HepG2 (cell line): Measurements from ENCODE around the gene SPI1. TPM values are rescaled to one million over a fixed set of nuclear protein-coding genes. Genes with fewer than 3 reads are reported as not detected.

Experiments
- CCAR2 ChIP-seq: fragments of 200-400 bp; formaldehyde crosslinking; optimal IDR thresholded peaks from 2 replicates; pipeline ENCODE3; 2018; ENCODE audit warnings: low read depth, mild to moderate bottlenecking, low read length, moderate library complexity
- DNMT3B ChIP-seq: conservative IDR thresholded peaks from 2 replicates; pipeline ENCODE4 v1.6.1; 2016; ENCODE audit warnings: missing biosample characterization, control low read depth
- ELF1 ChIP-seq: sonication (generic); formaldehyde crosslinking; IDR thresholded peaks from 2 replicates; pipeline ENCODE4 v1.4.0; 2020; ENCODE audit warnings: missing genetic modification reagents
- FOXC1 ChIP-seq: sonication (generic); formaldehyde crosslinking; IDR thresholded peaks from 2 replicates; pipeline ENCODE4 v1.8.0; 2022; ENCODE audit warnings: mild to moderate bottlenecking, missing genetic modification reagents, borderline replicate concordance
- HNRNPK ChIP-seq: fragments of 200-400 bp; formaldehyde crosslinking; IDR thresholded peaks from 2 replicates; pipeline ENCODE4 v1.6.1; 2018; ENCODE audit warnings: low read length, low read depth, moderate library complexity, mild to moderate bottlenecking; ENCODE audit not compliant: poor library complexity, severe bottlenecking
- MYC ChIP-seq: sonication (generic); formaldehyde crosslinking; IDR thresholded peaks from 2 replicates; pipeline ENCODE4 v1.9.0; 2021; ENCODE audit warnings: missing genetic modification reagents, borderline replicate concordance
- NFATC3 ChIP-seq: sonication (generic); formaldehyde crosslinking; IDR thresholded peaks from 2 replicates; pipeline ENCODE4 v1.5.1; 2020; ENCODE audit warnings: mild to moderate bottlenecking, missing genetic modification reagents
- NFKB2 ChIP-seq: sonication (generic); formaldehyde crosslinking; IDR thresholded peaks from 2 replicates; pipeline ENCODE4 v1.4.0; 2020; ENCODE audit warnings: missing genetic modification reagents, borderline replicate concordance
- RBM22 ChIP-seq: fragments of 200-400 bp; formaldehyde crosslinking; optimal IDR thresholded peaks from 2 replicates; pipeline ENCODE3; 2017; ENCODE audit warnings: mild to moderate bottlenecking, low read length, moderate library complexity
- SAFB2 ChIP-seq: sonication (generic); formaldehyde crosslinking; IDR thresholded peaks from 2 replicates; pipeline ENCODE4 v1.5.1; 2020; ENCODE audit warnings: missing genetic modification reagents, low read depth, mild to moderate bottlenecking, borderline replicate concordance
- SOX5 ChIP-seq: IDR thresholded peaks from 2 replicates; pipeline ENCODE4 v1.6.1; 2016; ENCODE audit warnings: borderline replicate concordance
- ZBTB8A ChIP-seq: sonication (generic); formaldehyde crosslinking; IDR thresholded peaks from 2 replicates; pipeline ENCODE4 v1.4.0; 2020; ENCODE audit warnings: mild to moderate bottlenecking, low read depth, missing genetic modification reagents, borderline replicate concordance
- ZNF143 ChIP-seq: sonication (generic); formaldehyde crosslinking; IDR thresholded peaks from 2 replicates; pipeline ENCODE4 v1.4.0; 2020; ENCODE audit warnings: missing genetic modification reagents
- ZNF577 ChIP-seq: sonication (generic); formaldehyde crosslinking; IDR thresholded peaks from 2 replicates; pipeline ENCODE4 v1.4.0; 2020; ENCODE audit warnings: mild to moderate bottlenecking, low read depth, missing genetic modification reagents, borderline replicate concordance
- ZNF652 ChIP-seq: IDR thresholded peaks from 2 replicates; pipeline ENCODE4 v1.6.1; 2016; ENCODE audit warnings: low read depth, borderline replicate concordance
- ZNF7 ChIP-seq: IDR thresholded peaks from 2 replicates; pipeline ENCODE4 v1.6.1; 2016; ENCODE audit warnings: missing biosample characterization, missing genetic modification reagents
- ZNF790 ChIP-seq: sonication (generic); formaldehyde crosslinking; IDR thresholded peaks from 2 replicates; pipeline ENCODE4 v1.8.0; 2022; ENCODE audit warnings: missing genetic modification reagents, mild to moderate bottlenecking, borderline replicate concordance
- polyA plus RNA-seq, 8 experiments: library from polyadenylated mRNA; depleted of rRNA in 3 of 8; stranded (reverse) in 7 of 8; unstranded in 1 of 8; fragments of >200 nt; fragmentation: Illumina TruSeq in 4 of 8; extraction: Trizol in 4 of 8; gene quantifications; 2 replicates each; pipeline versions ENCODE4 v1.2.1 to v1.2.3, GENCODE V29; 2011 to 2016; ENCODE audit warnings: low read depth in 4 of 8, missing spikeins in 1 of 8, mixed read lengths in 1 of 8; ENCODE audit not compliant: insufficient read depth in 1 of 8
- total RNA-seq, 5 experiments: library from RNA; depleted of rRNA; stranded (reverse); fragments of >200 nt; fragmentation: Illumina TruSeq; extraction: Trizol; gene quantifications; 2 replicates each; pipeline ENCODE4 v1.2.3, GENCODE V29; 2016; ENCODE audit warnings: low read depth in 1 of 5
- TF ChIP-seq, protein P1 (sequence below): sonication (generic); formaldehyde crosslinking; IDR thresholded peaks from 2 replicates; pipeline ENCODE4 v1.5.1; 2020; ENCODE audit warnings: missing genetic modification reagents, mild to moderate bottlenecking, borderline replicate concordance
- TF ChIP-seq, protein P2 (sequence below): fragments of 450-650 bp; IDR thresholded peaks from 2 replicates; pipeline ENCODE4 v1.6.1; 2016
- TF ChIP-seq, protein P3 (sequence below): IDR thresholded peaks from 2 replicates; pipeline ENCODE4 v1.6.1; 2016; ENCODE audit warnings: missing compliant biosample characterization, missing genetic modification reagents, borderline replicate concordance
- TF ChIP-seq, protein P4 (sequence below): sonication (generic); formaldehyde crosslinking; IDR thresholded peaks from 2 replicates; pipeline ENCODE4 v1.8.1; 2022; ENCODE audit warnings: low read depth, mild to moderate bottlenecking, missing genetic modification reagents

SPI1 gene
- total and polyA plus RNA-seq, 2 of the 13 experiments (the other 11 are each of a cell fraction or from before 2014, with no cell fraction given): not detected

DNA sequence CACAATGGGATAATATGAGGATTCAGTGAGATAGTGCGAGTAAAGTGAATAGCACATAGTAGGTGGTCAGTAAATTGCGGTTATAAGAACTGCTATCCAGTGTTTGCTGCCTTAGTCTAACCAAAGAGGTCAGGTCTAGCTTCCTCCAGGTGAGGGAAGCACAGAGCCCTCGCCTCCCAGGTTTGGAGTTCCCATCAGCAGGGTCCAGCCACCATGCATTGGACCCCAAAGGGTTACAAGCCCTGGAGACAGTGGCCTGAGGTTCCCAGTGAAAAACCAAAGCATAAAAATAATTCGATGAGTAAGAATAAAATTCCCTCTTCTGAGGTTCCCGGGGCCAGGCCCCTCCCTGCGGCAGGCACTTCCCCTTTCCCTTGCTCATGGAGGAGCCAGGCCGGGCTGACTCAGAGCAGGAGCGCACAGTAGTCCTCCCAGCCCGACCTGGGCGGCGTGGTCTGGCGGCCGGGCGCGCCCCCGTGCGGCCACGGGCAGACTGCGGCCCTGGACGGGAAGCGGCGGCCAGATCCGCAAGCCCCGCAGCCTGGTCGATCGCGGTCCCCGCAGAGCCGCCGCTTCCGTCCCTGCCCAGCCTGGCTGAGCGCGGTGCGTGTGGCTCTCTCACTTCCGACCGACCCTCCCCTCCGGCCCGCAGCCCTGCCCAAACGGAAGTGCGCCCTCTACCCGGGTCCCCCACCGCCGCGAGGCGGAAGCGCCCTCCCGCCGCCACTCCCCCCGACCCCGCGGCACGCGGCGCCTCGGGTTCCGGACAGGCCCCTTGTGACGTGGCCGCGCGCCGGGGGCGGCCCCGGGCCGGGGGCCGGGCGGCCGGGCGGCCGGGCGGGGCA is 29.6 kb upstream of the SPI1 start, which contains the start of gene SLC39A13 (continued):
- TF ChIP-seq, protein P1, sequence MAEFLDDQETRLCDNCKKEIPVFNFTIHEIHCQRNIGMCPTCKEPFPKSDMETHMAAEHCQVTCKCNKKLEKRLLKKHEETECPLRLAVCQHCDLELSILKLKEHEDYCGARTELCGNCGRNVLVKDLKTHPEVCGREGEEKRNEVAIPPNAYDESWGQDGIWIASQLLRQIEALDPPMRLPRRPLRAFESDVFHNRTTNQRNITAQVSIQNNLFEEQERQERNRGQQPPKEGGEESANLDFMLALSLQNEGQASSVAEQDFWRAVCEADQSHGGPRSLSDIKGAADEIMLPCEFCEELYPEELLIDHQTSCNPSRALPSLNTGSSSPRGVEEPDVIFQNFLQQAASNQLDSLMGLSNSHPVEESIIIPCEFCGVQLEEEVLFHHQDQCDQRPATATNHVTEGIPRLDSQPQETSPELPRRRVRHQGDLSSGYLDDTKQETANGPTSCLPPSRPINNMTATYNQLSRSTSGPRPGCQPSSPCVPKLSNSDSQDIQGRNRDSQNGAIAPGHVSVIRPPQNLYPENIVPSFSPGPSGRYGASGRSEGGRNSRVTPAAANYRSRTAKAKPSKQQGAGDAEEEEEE (CRISPR knock-in tag): no peak
- TF ChIP-seq CCAR2: no peak
- peak; percentile 63 for TF ChIP-seq ZNF143 (CRISPR knock-in tag)
- TF ChIP-seq, protein P2, sequence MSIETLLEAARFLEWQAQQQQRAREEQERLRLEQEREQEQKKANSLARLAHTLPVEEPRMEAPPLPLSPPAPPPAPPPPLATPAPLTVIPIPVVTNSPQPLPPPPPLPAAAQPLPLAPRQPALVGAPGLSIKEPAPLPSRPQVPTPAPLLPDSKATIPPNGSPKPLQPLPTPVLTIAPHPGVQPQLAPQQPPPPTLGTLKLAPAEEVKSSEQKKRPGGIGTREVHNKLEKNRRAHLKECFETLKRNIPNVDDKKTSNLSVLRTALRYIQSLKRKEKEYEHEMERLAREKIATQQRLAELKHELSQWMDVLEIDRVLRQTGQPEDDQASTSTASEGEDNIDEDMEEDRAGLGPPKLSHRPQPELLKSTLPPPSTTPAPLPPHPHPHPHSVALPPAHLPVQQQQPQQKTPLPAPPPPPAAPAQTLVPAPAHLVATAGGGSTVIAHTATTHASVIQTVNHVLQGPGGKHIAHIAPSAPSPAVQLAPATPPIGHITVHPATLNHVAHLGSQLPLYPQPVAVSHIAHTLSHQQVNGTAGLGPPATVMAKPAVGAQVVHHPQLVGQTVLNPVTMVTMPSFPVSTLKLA: 0 out of 2 replicates have a peak, but pooled peaks have one; percentile 20
- peak; percentile 25; the same call in 1 of the 2 replicates for TF ChIP-seq SOX5
- TF ChIP-seq FOXC1: peak; percentile 86; the same call in 1 of the 2 replicates
- peak; percentile 85; the same call in 1 of the 2 replicates for TF ChIP-seq SAFB2
- peak; percentile 83 for TF ChIP-seq HNRNPK
- TF ChIP-seq RBM22: no peak
- TF ChIP-seq ZBTB8A (CRISPR knock-in tag): peak; percentile 52; the same call in 1 of the 2 replicates
- no peak for TF ChIP-seq NFATC3 (CRISPR knock-in tag)
- TF ChIP-seq MYC: peak; percentile 80; the same call in 1 of the 2 replicates
- TF ChIP-seq, protein P3, sequence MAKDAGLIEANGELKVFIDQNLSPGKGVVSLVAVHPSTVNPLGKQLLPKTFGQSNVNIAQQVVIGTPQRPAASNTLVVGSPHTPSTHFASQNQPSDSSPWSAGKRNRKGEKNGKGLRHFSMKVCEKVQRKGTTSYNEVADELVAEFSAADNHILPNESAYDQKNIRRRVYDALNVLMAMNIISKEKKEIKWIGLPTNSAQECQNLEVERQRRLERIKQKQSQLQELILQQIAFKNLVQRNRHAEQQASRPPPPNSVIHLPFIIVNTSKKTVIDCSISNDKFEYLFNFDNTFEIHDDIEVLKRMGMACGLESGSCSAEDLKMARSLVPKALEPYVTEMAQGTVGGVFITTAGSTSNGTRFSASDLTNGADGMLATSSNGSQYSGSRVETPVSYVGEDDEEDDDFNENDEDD (CRISPR knock-in tag): no peak
- TF ChIP-seq ZNF577: no peak
- TF ChIP-seq, protein P4, sequence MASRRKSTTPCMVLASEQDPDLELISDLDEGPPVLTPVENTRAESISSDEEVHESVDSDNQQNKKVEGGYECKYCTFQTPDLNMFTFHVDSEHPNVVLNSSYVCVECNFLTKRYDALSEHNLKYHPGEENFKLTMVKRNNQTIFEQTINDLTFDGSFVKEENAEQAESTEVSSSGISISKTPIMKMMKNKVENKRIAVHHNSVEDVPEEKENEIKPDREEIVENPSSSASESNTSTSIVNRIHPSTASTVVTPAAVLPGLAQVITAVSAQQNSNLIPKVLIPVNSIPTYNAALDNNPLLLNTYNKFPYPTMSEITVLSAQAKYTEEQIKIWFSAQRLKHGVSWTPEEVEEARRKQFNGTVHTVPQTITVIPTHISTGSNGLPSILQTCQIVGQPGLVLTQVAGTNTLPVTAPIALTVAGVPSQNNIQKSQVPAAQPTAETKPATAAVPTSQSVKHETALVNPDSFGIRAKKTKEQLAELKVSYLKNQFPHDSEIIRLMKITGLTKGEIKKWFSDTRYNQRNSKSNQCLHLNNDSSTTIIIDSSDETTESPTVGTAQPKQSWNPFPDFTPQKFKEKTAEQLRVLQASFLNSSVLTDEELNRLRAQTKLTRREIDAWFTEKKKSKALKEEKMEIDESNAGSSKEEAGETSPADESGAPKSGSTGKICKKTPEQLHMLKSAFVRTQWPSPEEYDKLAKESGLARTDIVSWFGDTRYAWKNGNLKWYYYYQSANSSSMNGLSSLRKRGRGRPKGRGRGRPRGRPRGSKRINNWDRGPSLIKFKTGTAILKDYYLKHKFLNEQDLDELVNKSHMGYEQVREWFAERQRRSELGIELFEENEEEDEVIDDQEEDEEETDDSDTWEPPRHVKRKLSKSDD (CRISPR knock-in tag): peak; percentile 85
- peak; percentile 33; the same call in 1 of the 2 replicates for TF ChIP-seq ELF1
- no peak for TF ChIP-seq ZNF7 (CRISPR knock-in tag)
- TF ChIP-seq ZNF652: peak; percentile 74
- 0 out of 2 replicates have a peak, but pooled peaks have one; percentile 13 for TF ChIP-seq DNMT3B (CRISPR knock-in tag)
- peak; percentile 47; the same call in 1 of the 2 replicates for TF ChIP-seq ZNF790 (CRISPR knock-in tag)
- peak; percentile 63; the same call in 1 of the 2 replicates for TF ChIP-seq NFKB2
